HEK293 (cell line): Measurements from ENCODE around the gene CNTNAP4.

ENCODE experiments used
- CTCF ChIA-PET: fragments of 350-600 bp; formaldehyde crosslinking; extraction: SDS; loops from one replicate; lab custom pipeline; 2021; ENCODE audit warnings: antibody characterized with exemption; lab: Yijun Ruan, JAX
- POLR2A ChIA-PET: fragments of 300-600 bp; formaldehyde crosslinking; extraction: SDS; loops from one replicate; lab custom pipeline; 2020; ENCODE audit warnings: antibody characterized with exemption, inconsistent platforms; lab: Yijun Ruan, JAX
- H3K27ac ChIP-seq: fragments of 200-500 bp; sonication (Bioruptor generic); 2 replicates; pipeline ENCODE4 v1.5.1; 2014; ENCODE audit warnings: low read depth, low read length, control low read depth, inconsistent platforms; ENCODE audit errors: extremely low read depth
- H3K36me3 ChIP-seq, 2 experiments: fragments of 200-500 bp in 1 of 2; sonication (Bioruptor generic) in 1 of 2; 1 replicate in 1 of 2; 2 replicates in 1 of 2; pipeline ENCODE4 v1.5.1; 2014 to 2017; ENCODE audit warnings: inconsistent platforms in 2 of 2, low read length in 2 of 2; ENCODE audit not compliant: control insufficient read depth in 2 of 2, insufficient read depth in 1 of 2
- H3K4me1 ChIP-seq: fragments of 200-500 bp; sonication (Bioruptor generic); 2 replicates; pipeline ENCODE4 v1.5.1; 2014; ENCODE audit warnings: mild to moderate bottlenecking, low read length, inconsistent platforms; ENCODE audit not compliant: control insufficient read depth, insufficient read depth
- H3K4me3 ChIP-seq: 2 replicates; pipeline ENCODE4 v1.5.1; 2011; ENCODE audit warnings: low read depth, mild to moderate bottlenecking, control low read depth, low read length, moderate library complexity
- H3K9me3 ChIP-seq: fragments of 200-500 bp; sonication (Bioruptor generic); 2 replicates; pipeline ENCODE4 v1.5.1; 2014; ENCODE audit warnings: low read depth, low read length, inconsistent platforms; ENCODE audit not compliant: control insufficient read depth, insufficient read depth
- GFI1B ChIP-seq: fragments of 450-650 bp; formaldehyde crosslinking; IDR thresholded peaks from 2 replicates; pipeline ENCODE4 v1.5.1; 2016; ENCODE audit warnings: missing biosample characterization, missing genetic modification characterization
- HOXC10 ChIP-seq: sonication (generic); formaldehyde crosslinking; IDR thresholded peaks from 2 replicates; pipeline ENCODE4 v1.8.1; 2023; ENCODE audit warnings: mild to moderate bottlenecking, missing genetic modification reagents
- MZF1 ChIP-seq: fragments of 450-650 bp; formaldehyde crosslinking; IDR thresholded peaks from 2 replicates; pipeline ENCODE4 v1.5.1; 2017; ENCODE audit warnings: missing biosample characterization, missing genetic modification characterization, borderline replicate concordance
- SETDB1 ChIP-seq: IDR thresholded peaks from one replicate; pipeline ENCODE4 v1.6.1; 2017; ENCODE audit warnings: mild to moderate bottlenecking, low read length, moderate library complexity, mixed read lengths; ENCODE audit not compliant: insufficient read length
- TCF7L2 ChIP-seq: IDR thresholded peaks from 2 replicates; pipeline ENCODE4 v1.6.1; 2011; ENCODE audit warnings: low read depth, mild to moderate bottlenecking, inconsistent platforms, low read length, moderate library complexity, borderline replicate concordance
- YY2 ChIP-seq: fragments of 450-650 bp; formaldehyde crosslinking; IDR thresholded peaks from 2 replicates; pipeline ENCODE4 v1.5.1; 2016; ENCODE audit warnings: missing biosample characterization, missing genetic modification characterization
- ZBTB7A ChIP-seq: fragments of 450-650 bp; formaldehyde crosslinking; IDR thresholded peaks from 2 replicates; pipeline ENCODE4 v1.5.1; 2016; ENCODE audit warnings: low read depth, missing biosample characterization, missing genetic modification characterization
- ZFP3 ChIP-seq: fragments of 450-650 bp; formaldehyde crosslinking; IDR thresholded peaks from 2 replicates; pipeline ENCODE4 v1.5.1; 2016; ENCODE audit warnings: low read depth, missing biosample characterization, missing genetic modification characterization
- ZNF121 ChIP-seq: fragments of 450-650 bp; formaldehyde crosslinking; IDR thresholded peaks from 2 replicates; pipeline ENCODE4 v1.5.1; 2016; ENCODE audit warnings: missing biosample characterization, missing genetic modification characterization
- ZNF132 ChIP-seq: fragments of 450-650 bp; formaldehyde crosslinking; IDR thresholded peaks from 2 replicates; pipeline ENCODE4 v1.5.1; 2017; ENCODE audit warnings: missing biosample characterization, missing genetic modification characterization, borderline replicate concordance
- ZNF16 ChIP-seq: fragments of 450-650 bp; formaldehyde crosslinking; IDR thresholded peaks from 2 replicates; pipeline ENCODE4 v1.5.1; 2016; ENCODE audit warnings: low read depth, missing biosample characterization, missing genetic modification characterization
- ZNF184 ChIP-seq: fragments of 450-650 bp; IDR thresholded peaks from 2 replicates; pipeline ENCODE4 v1.5.1; 2018; ENCODE audit warnings: missing biosample characterization, mild to moderate bottlenecking, missing genetic modification characterization
- ZNF223 ChIP-seq: fragments of 450-650 bp; formaldehyde crosslinking; IDR thresholded peaks from 2 replicates; pipeline ENCODE4 v1.5.1; 2016; ENCODE audit warnings: missing biosample characterization, missing genetic modification characterization
- ZNF274 ChIP-seq, 2 experiments: fragments of 200-500 bp in 1 of 2; fragments of 450-650 bp in 1 of 2; sonication (Bioruptor generic) in 1 of 2; formaldehyde crosslinking in 1 of 2; IDR thresholded peaks; 2 replicates each; pipeline versions ENCODE4 v1.5.1 to v1.6.1; 2014 to 2016; ENCODE audit warnings: borderline replicate concordance in 1 of 2, inconsistent platforms in 1 of 2, low read length in 1 of 2, missing biosample characterization in 1 of 2, missing genetic modification characterization in 1 of 2
- ZNF302 ChIP-seq: fragments of 450-650 bp; formaldehyde crosslinking; IDR thresholded peaks from 2 replicates; pipeline ENCODE4 v1.5.1; 2016; ENCODE audit warnings: missing biosample characterization, missing genetic modification characterization, low read depth
- ZNF391 ChIP-seq: fragments of 450-650 bp; formaldehyde crosslinking; IDR thresholded peaks from 2 replicates; pipeline ENCODE4 v1.5.1; 2016; ENCODE audit warnings: low read depth, missing biosample characterization, missing genetic modification characterization, borderline replicate concordance
- ZNF394 ChIP-seq: fragments of 450-650 bp; formaldehyde crosslinking; IDR thresholded peaks from 2 replicates; pipeline ENCODE4 v1.5.1; 2016; ENCODE audit warnings: missing biosample characterization, missing genetic modification characterization, mild to moderate bottlenecking, moderate library complexity, borderline replicate concordance
- ZNF549 ChIP-seq: fragments of 450-650 bp; IDR thresholded peaks from 2 replicates; pipeline ENCODE4 v1.5.1; 2018; ENCODE audit warnings: missing biosample characterization, missing genetic modification characterization, mild to moderate bottlenecking, inconsistent platforms, moderate library complexity
- ZNF600 ChIP-seq: fragments of 450-650 bp; formaldehyde crosslinking; IDR thresholded peaks from 2 replicates; pipeline ENCODE4 v1.5.1; 2016; ENCODE audit warnings: missing biosample characterization, missing genetic modification characterization
- ZNF747 ChIP-seq: fragments of 450-650 bp; formaldehyde crosslinking; IDR thresholded peaks from 2 replicates; pipeline ENCODE4 v1.5.1; 2016; ENCODE audit warnings: missing biosample characterization, missing genetic modification characterization
- ZNF791 ChIP-seq: fragments of 450-650 bp; formaldehyde crosslinking; IDR thresholded peaks from 2 replicates; pipeline ENCODE4 v1.5.1; 2016; ENCODE audit warnings: missing biosample characterization, missing genetic modification characterization
- ZNF830 ChIP-seq: fragments of 450-650 bp; IDR thresholded peaks from 2 replicates; pipeline ENCODE4 v1.5.0; 2018; ENCODE audit warnings: missing biosample characterization, missing genetic modification characterization, low read depth, mild to moderate bottlenecking, moderate library complexity
- ZSCAN23 ChIP-seq: fragments of 450-650 bp; formaldehyde crosslinking; IDR thresholded peaks from 2 replicates; pipeline ENCODE4 v1.5.1; 2016; ENCODE audit warnings: missing biosample characterization, missing genetic modification characterization
- ZSCAN30 ChIP-seq: fragments of 450-650 bp; IDR thresholded peaks from 2 replicates; pipeline ENCODE4 v1.5.1; 2018; ENCODE audit warnings: missing biosample characterization, mild to moderate bottlenecking, missing genetic modification characterization, moderate library complexity
- TF ChIP-seq, protein P1 (sequence below): fragments of 450-650 bp; formaldehyde crosslinking; IDR thresholded peaks from 2 replicates; pipeline ENCODE4 v1.5.1; 2016; ENCODE audit warnings: missing biosample characterization, missing genetic modification characterization
- TF ChIP-seq, protein P2 (sequence below): fragments of 450-650 bp; IDR thresholded peaks from 2 replicates; pipeline ENCODE4 v1.5.1; 2018; ENCODE audit warnings: missing biosample characterization, missing genetic modification characterization

Gene CNTNAP4

DNA sequence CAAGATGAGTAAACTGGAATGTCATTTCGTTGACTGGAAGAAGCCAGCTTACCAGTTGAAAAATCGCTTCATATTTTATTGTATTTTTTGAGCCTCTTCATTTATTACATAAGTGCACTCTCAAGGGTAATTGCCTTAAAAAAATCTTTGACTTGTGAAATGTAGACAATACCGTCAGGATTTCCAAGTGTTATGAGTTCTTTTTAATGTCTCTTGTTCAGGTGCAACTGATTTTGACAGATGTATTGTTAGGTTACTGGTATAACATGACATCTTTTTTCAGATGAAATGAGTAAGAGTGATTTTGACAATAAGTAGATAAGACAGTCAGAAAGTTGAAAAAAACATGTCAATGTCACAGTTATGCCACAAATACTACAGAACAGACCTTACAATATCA is 169.1 kb downstream of the CNTNAP4 start:
- ChIA-PET CTCF (no interaction called here), POLR2A (no interaction called here)
- no peak overlapping the region for H3K27ac ChIP-seq
- no peak for TF ChIP-seq ZNF274 (IDR thresholded peaks at IDR 0.05; ENCODE audit: low read length)
- TF ChIP-seq ZNF274 (tag by site-specific recombination; IDR thresholded peaks at IDR 0.05; ENCODE audit: borderline replicate concordance): no peak
- TF ChIP-seq SETDB1: no peak
- no peak for TF ChIP-seq ZFP3
- TF ChIP-seq YY2 (tag by site-specific recombination): no peak
- no peak for TF ChIP-seq ZNF302 (tag by site-specific recombination)
- no peak for TF ChIP-seq ZNF600 (tag by site-specific recombination)
- no peak for TF ChIP-seq ZNF391 (tag by site-specific recombination)
- no peak for TF ChIP-seq ZSCAN30 (tag by site-specific recombination)
- TF ChIP-seq, protein P1, sequence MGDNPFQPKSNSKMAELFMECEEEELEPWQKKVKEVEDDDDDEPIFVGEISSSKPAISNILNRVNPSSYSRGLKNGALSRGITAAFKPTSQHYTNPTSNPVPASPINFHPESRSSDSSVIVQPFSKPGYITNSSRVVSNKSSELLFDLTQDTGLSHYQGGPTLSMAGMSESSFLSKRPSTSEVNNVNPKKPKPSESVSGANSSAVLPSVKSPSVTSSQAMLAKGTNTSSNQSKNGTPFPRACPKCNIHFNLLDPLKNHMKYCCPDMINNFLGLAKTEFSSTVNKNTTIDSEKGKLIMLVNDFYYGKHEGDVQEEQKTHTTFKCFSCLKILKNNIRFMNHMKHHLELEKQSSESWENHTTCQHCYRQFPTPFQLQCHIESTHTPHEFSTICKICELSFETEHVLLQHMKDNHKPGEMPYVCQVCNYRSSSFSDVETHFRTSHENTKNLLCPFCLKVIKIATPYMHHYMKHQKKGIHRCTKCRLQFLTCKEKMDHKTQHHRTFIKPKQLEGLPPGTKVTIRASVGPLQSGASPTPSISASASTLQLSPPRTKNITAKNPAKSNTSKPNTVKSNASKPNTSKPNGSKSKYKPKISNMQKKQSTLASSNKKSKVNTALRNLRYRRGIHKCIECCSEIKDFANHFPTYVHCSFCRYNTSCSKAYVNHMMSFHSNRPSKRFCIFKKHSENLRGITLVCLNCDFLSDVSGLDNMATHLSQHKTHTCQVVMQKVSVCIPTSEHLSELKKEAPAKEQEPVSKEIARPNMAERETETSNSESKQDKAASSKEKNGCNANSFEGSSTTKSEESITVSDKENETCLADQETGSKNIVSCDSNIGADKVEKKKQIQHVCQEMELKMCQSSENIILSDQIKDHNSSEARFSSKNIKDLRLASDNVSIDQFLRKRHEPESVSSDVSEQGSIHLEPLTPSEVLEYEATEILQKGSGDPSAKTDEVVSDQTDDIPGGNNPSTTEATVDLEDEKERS (tag by site-specific recombination): no peak
- TF ChIP-seq ZNF394: no peak
- no peak for TF ChIP-seq ZNF16 (tag by site-specific recombination)
- no peak for TF ChIP-seq MZF1 (tag by site-specific recombination)
- TF ChIP-seq ZBTB7A (tag by site-specific recombination): no peak
- no peaks in the 10 kb centered on the region for H3K36me3 ChIP-seq
- no peaks in the 10 kb centered on the region for H3K9me3 ChIP-seq
- H3K4me3 ChIP-seq: no peak overlapping the region
- no peaks in the 10 kb centered on the region for H3K4me1 ChIP-seq

DNA sequence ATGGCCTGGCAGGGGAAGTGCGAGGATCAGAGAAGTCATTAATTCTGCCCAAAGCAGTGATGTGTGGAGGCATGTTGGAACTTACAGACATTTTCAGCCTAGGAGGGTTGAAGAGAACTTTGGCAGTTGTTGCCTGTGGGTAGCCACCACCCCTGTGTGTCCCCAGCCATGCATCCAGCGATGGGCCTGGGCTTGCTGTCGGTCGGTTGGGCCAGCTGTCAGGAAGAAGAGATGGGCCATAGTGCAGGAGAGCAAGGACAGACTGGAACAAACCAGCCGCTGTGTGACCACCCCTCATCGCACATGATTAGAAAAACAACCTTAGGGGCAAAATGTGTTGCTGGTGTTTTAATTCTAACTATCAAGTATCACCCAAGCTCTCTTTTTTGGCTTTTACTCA is 173.7 kb downstream of the CNTNAP4 start:
- TF ChIP-seq TCF7L2 (no peak), ZNF549 (tag by site-specific recombination) (no peak), HOXC10 (no peak)
- TF ChIP-seq, protein P2, sequence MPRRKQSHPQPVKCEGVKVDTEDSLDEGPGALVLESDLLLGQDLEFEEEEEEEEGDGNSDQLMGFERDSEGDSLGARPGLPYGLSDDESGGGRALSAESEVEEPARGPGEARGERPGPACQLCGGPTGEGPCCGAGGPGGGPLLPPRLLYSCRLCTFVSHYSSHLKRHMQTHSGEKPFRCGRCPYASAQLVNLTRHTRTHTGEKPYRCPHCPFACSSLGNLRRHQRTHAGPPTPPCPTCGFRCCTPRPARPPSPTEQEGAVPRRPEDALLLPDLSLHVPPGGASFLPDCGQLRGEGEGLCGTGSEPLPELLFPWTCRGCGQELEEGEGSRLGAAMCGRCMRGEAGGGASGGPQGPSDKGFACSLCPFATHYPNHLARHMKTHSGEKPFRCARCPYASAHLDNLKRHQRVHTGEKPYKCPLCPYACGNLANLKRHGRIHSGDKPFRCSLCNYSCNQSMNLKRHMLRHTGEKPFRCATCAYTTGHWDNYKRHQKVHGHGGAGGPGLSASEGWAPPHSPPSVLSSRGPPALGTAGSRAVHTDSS (tag by site-specific recombination): no peak
- TF ChIP-seq, all 188 proteins: peak for 0
- no peak overlapping the region for H3K4me3 ChIP-seq
- ChIA-PET CTCF (no interaction called here), POLR2A (no interaction called here)
- no peaks in the 10 kb centered on the region for H3K36me3 ChIP-seq
- H3K27ac ChIP-seq: no peak overlapping the region
- no peaks in the 10 kb centered on the region for H3K4me1 ChIP-seq
- no peaks in the 10 kb centered on the region for H3K9me3 ChIP-seq

DNA sequence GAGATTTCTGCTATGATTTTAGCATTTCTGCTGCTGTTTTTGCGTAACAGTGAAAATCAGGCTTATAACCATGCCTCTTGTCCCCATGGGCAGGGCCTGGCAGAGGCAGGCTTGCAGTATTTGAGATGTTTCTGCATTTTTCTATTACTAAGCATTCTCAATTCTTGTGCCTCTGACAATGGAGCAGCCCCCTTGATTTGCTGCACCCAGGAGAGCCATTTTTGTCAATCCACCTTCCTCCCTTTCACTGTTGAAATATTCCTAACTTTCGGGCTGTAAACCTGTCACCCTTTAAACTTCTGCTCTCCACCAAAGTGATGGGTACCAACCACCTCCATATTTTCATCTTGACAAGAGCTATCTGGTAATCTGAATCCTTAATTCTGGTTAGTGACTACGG is 178.1 kb downstream of the CNTNAP4 start:
- POLR2A ChIA-PET: no interaction called here
- CTCF ChIA-PET: no interaction called here
- TF ChIP-seq, protein P1 (tag by site-specific recombination): no peak
- TF ChIP-seq ZNF394 (no peak), ZNF121 (no peak), ZNF132 (tag by site-specific recombination) (no peak), ZNF747 (no peak), ZNF830 (tag by site-specific recombination) (no peak), GFI1B (tag by site-specific recombination) (no peak), ZSCAN23 (tag by site-specific recombination) (no peak), ZNF791 (tag by site-specific recombination) (no peak), ZNF184 (no peak), ZNF223 (no peak)

More for the DNA sequence above, 178.1 kb downstream of the CNTNAP4 start:
- Histone ChIP-seq H3K9me3 (no peaks in the 10 kb centered on the region), H3K4me3 (no peak overlapping the region), H3K4me1 (no peaks in the 10 kb centered on the region), H3K27ac (no peak overlapping the region), H3K36me3 (no peaks in the 10 kb centered on the region)
